HUES48 (cell line): ENCODE results near the gene RBP3.

Experiments
- H3K27ac ChIP-seq: one replicate; pipeline ENCODE4 v1.7.0; 2013; ENCODE audit warnings: low read depth, low read length, inconsistent platforms
- H3K27me3 ChIP-seq: 2 replicates; pipeline ENCODE4 v1.6.1; 2013; ENCODE audit warnings: mild to moderate bottlenecking, low read length; ENCODE audit not compliant: control insufficient read depth, insufficient read depth
- H3K36me3 ChIP-seq: 2 replicates; pipeline ENCODE4 v1.6.1; 2013; ENCODE audit warnings: low read length; ENCODE audit not compliant: control insufficient read depth, insufficient read depth
- H3K4me1 ChIP-seq: 2 replicates; pipeline ENCODE4 v1.6.1; 2013; ENCODE audit warnings: mild to moderate bottlenecking, low read length; ENCODE audit not compliant: control insufficient read depth, insufficient read depth
- H3K4me3 ChIP-seq: 2 replicates; pipeline ENCODE4 v1.5.1; 2013; ENCODE audit warnings: mild to moderate bottlenecking, low read depth, low read length
- H3K9ac ChIP-seq: 2 replicates; pipeline ENCODE4 v1.6.1; 2013; ENCODE audit warnings: mild to moderate bottlenecking, low read depth, low read length, moderate library complexity
- H3K9me3 ChIP-seq: 2 replicates; pipeline ENCODE4 v1.6.1; 2013; ENCODE audit warnings: low read length; ENCODE audit not compliant: control insufficient read depth, insufficient read depth

The RBP3 gene

GRCh38 chr10:47350671-47351640 is 2.8 kb downstream of the RBP3 start:
- H3K27me3 ChIP-seq, result no peaks in the 10 kb centered on the region
- H3K4me1 ChIP-seq, result no peaks in the 10 kb centered on the region
- no peak overlapping the region for H3K9ac ChIP-seq
- no peak overlapping the region for H3K27ac ChIP-seq
- no peaks in the 10 kb centered on the region for H3K36me3 ChIP-seq
- no peak overlapping the region for H3K4me3 ChIP-seq
- no peaks in the 10 kb centered on the region for H3K9me3 ChIP-seq

- H3K4me1 ChIP-seq, result no peaks in the 10 kb centered on the region
- H3K4me3 ChIP-seq, result no peak overlapping the region
- no peak overlapping the region for H3K9ac ChIP-seq
Measured at GRCh38 chr10:47351899-47352815, 4.0 kb downstream of the RBP3 start.

GRCh38 chr10:47353351-47353750 is 5.2 kb downstream of the RBP3 start:
- Histone ChIP-seq H3K27ac (no peak overlapping the region), H3K27me3 (no peaks in the 10 kb centered on the region), H3K36me3 (no peaks in the 10 kb centered on the region), H3K4me3 (no peak overlapping the region), H3K4me1 (no peaks in the 10 kb centered on the region), H3K9ac (no peak overlapping the region), H3K9me3 (no peaks in the 10 kb centered on the region)

More at GRCh38 chr10:47351899-47352815, 4.0 kb downstream of the RBP3 start:
- Histone ChIP-seq H3K27ac (no peak overlapping the region), H3K27me3 (no peaks in the 10 kb centered on the region), H3K36me3 (no peaks in the 10 kb centered on the region), H3K9me3 (no peaks in the 10 kb centered on the region)

GRCh38 chr10:47354165-47354564 is 6.0 kb downstream of the RBP3 start:
- Histone ChIP-seq H3K27me3 (no peaks in the 10 kb centered on the region), H3K4me1 (no peaks in the 10 kb centered on the region), H3K4me3 (no peak overlapping the region), H3K27ac (no peak overlapping the region), H3K36me3 (no peaks in the 10 kb centered on the region), H3K9ac (no peak overlapping the region), H3K9me3 (no peaks in the 10 kb centered on the region)

GRCh38 chr10:47354900-47355299 is 6.7 kb downstream of the RBP3 start:
- Histone ChIP-seq H3K4me3 (no peak overlapping the region), H3K4me1 (no peaks in the 10 kb centered on the region), H3K9ac (no peak overlapping the region), H3K9me3 (no peaks in the 10 kb centered on the region), H3K27me3 (no peaks in the 10 kb centered on the region), H3K27ac (no peak overlapping the region), H3K36me3 (no peaks in the 10 kb centered on the region)

GRCh38 chr10:47356708-47357107 is 8.5 kb downstream of the RBP3 start:
- no peaks in the 10 kb centered on the region for H3K9me3 ChIP-seq
- no peak overlapping the region for H3K4me3 ChIP-seq
- H3K27ac ChIP-seq, result no peak overlapping the region
- H3K27me3 ChIP-seq, result no peaks in the 10 kb centered on the region
- no peaks in the 10 kb centered on the region for H3K36me3 ChIP-seq
- H3K4me1 ChIP-seq, result peaks cover 3% of the 10 kb centered on the region
- H3K9ac ChIP-seq, result no peak overlapping the region

- no peaks in the 10 kb centered on the region for H3K9me3 ChIP-seq
- H3K36me3 ChIP-seq, result no peaks in the 10 kb centered on the region
- H3K4me1 ChIP-seq, result peaks cover 3% of the 10 kb centered on the region
- no peak overlapping the region for H3K4me3 ChIP-seq
- H3K9ac ChIP-seq, result no peak overlapping the region
- no peaks in the 10 kb centered on the region for H3K27me3 ChIP-seq
- no peak overlapping the region for H3K27ac ChIP-seq
Measured at GRCh38 chr10:47357131-47357582, 9.0 kb downstream of the RBP3 start.

- no peak overlapping the region for H3K4me3 ChIP-seq
- H3K27me3 ChIP-seq, result no peaks in the 10 kb centered on the region
- no peak overlapping the region for H3K9ac ChIP-seq
- no peak overlapping the region for H3K27ac ChIP-seq
- H3K36me3 ChIP-seq, result no peaks in the 10 kb centered on the region
- H3K9me3 ChIP-seq, result no peaks in the 10 kb centered on the region
- peaks cover 3% of the 10 kb centered on the region for H3K4me1 ChIP-seq
Measured at GRCh38 chr10:47357911-47358310, 9.7 kb downstream of the RBP3 start.

- Histone ChIP-seq H3K9me3 (no peaks in the 10 kb centered on the region), H3K4me3 (no peak overlapping the region), H3K36me3 (no peaks in the 10 kb centered on the region), H3K9ac (no peak overlapping the region), H3K27me3 (no peaks in the 10 kb centered on the region), H3K4me1 (peaks cover 3% of the 10 kb centered on the region), H3K27ac (no peak overlapping the region)
Measured at GRCh38 chr10:47358457-47358856, 10.3 kb downstream of the RBP3 start.

GRCh38 chr10:47359101-47359500 is 10.9 kb downstream of the RBP3 start:
- Histone ChIP-seq H3K27ac (no peak overlapping the region), H3K9me3 (no peaks in the 10 kb centered on the region), H3K4me1 (peaks cover 3% of the 10 kb centered on the region), H3K36me3 (no peaks in the 10 kb centered on the region), H3K4me3 (no peak overlapping the region), H3K27me3 (no peaks in the 10 kb centered on the region), H3K9ac (no peak overlapping the region)
